Bronchial epithelial cell (primary cell): ENCODE data around the gene OLFM2. TPM values are rescaled to one million over a fixed set of nuclear protein-coding genes. Genes with fewer than 3 reads are reported as not detected.
"Not testable (repeated sequence)": the region's sequence is repeated elsewhere in the genome, so short reads cannot be mapped to it uniquely, and the experiment has no call there.

Source experiments
- DNase-seq: peaks from one replicate; pipeline ENCODE4 v3.0.0-alpha.2; 2010; ENCODE audit warnings: low read depth
- FAIRE-seq: peaks from 2 replicates; lab custom pipeline; 2011; peaks lifted over from hg19 to GRCh38; lab: Jason Lieb, UNC
- H3K27me3 ChIP-seq: 2 replicates; pipeline ENCODE4 v1.5.1; 2011; ENCODE audit warnings: low read length; ENCODE audit not compliant: control insufficient read depth, insufficient read depth
- H3K36me3 ChIP-seq: 2 replicates; pipeline ENCODE4 v1.5.1; 2011; ENCODE audit warnings: low read length; ENCODE audit not compliant: control insufficient read depth, insufficient read depth
- H3K4me3 ChIP-seq: 2 replicates; pipeline ENCODE4 v1.5.1; 2011; ENCODE audit warnings: mild to moderate bottlenecking, low read depth, low read length, control low read depth
- total RNA-seq: library from RNA; depleted of rRNA; stranded (reverse); fragments of >200 nt; gene quantifications from 2 replicates; pipeline ENCODE4 v1.2.1, GENCODE V29; 2014
- TF ChIP-seq, protein P1 (sequence below): IDR thresholded peaks from 2 replicates; pipeline ENCODE4 v1.5.1; 2011; ENCODE audit warnings: mild to moderate bottlenecking, moderate library complexity, low read length, control low read depth, inconsistent platforms; ENCODE audit not compliant: insufficient read depth, severe bottlenecking

Gene OLFM2
- total RNA-seq, 1 donor from 2014 or later = under 0.01 TPM

DNA sequence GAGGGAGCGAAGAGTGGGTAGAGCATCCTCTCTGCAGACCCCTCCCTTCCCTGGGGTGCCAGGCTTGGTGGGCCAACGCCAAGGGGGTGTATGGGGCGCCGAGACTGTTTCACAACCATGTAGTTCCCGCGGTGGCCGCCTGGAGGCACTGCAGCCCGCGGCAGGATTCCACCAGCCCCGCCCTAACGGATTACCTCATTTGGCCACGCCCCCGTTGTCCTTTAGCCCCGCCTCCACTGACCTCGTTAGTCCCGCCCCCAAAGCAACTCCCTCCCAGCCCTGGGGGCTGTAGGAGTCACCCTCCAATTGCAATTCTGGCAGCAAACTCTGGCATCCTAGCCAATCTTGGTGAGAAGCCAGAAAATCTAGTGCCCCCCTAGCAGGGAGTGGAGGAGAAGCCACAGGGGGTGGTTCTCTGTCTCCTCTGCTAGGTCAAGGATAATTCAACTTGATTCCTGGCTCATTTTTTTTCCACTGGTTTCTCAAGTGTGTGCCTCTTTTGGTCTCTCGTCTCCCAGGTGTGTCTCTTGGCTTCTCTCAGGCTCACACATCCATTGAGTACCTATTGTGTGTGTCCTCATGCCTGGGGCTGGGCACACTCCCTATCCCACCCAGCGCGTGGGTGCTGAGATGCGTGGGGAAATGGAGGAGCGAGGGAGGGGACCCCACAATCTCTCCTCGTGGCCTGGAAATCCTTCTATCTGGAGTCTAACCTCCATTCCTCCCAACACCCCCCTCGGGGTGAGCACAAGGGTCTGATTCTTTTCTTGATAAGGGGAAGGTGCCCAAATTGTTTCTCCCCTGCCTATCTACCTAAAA, 2.0 kb downstream of the OLFM2 start:
- FAIRE-seq (no peak), DNase-seq (peak; percentile 58)
- TF ChIP-seq, protein P1, sequence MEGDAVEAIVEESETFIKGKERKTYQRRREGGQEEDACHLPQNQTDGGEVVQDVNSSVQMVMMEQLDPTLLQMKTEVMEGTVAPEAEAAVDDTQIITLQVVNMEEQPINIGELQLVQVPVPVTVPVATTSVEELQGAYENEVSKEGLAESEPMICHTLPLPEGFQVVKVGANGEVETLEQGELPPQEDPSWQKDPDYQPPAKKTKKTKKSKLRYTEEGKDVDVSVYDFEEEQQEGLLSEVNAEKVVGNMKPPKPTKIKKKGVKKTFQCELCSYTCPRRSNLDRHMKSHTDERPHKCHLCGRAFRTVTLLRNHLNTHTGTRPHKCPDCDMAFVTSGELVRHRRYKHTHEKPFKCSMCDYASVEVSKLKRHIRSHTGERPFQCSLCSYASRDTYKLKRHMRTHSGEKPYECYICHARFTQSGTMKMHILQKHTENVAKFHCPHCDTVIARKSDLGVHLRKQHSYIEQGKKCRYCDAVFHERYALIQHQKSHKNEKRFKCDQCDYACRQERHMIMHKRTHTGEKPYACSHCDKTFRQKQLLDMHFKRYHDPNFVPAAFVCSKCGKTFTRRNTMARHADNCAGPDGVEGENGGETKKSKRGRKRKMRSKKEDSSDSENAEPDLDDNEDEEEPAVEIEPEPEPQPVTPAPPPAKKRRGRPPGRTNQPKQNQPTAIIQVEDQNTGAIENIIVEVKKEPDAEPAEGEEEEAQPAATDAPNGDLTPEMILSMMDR = peak; percentile 97
- H3K27me3 ChIP-seq = peaks cover 10% of the 10 kb centered on the region
- no peaks in the 10 kb centered on the region for H3K36me3 ChIP-seq
- H3K4me3 ChIP-seq = no peak overlapping the region

DNA sequence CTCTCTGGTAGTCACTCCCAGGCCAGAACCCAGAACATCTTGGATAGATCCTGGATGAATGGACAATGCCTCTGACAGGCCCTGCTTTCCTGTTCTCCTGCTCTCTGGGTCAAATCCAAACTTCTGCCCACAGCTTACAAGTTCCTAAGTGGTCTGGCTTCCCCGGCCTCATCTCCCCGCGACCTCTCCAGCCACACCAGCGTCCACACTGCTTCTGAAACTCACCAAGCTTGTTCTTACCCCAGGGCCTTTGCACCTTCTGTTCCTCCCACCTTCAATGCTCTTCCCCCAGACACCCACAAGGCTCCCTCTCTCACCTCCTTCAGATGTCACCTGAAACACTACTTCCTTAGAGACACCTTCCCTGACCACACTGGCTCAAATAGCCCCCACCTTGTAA, 3.5 kb downstream of the OLFM2 start:
- FAIRE-seq (no peak), DNase-seq (no peak)
- H3K27me3 ChIP-seq = peaks cover 10% of the 10 kb centered on the region
- TF ChIP-seq, protein P1 = no peak
- H3K36me3 ChIP-seq = no peaks in the 10 kb centered on the region
- no peak overlapping the region for H3K4me3 ChIP-seq

DNA sequence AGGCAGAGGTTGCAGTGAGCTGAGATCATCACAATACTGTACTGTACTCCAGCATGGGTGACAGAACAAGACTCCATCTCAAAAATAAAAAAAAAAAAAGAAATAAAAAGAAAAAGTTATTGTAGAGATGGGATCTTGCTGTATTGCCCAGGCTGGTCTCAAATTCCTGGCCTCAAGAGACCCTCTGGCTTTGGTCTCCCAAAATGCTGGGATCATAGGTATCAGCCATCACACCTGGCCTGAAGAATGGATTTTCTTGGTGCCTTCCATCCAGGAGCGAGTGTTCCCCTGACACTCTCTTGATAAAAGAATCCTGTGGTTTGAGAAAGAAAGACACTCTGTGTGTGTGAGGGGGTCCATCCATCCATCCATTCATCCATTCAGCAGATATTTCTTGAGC, 4.7 kb downstream of the OLFM2 start:
- no peak for DNase-seq
- no peak for FAIRE-seq
- Histone ChIP-seq H3K4me3 (no peak overlapping the region), H3K27me3 (peaks cover 6% of the 10 kb centered on the region), H3K36me3 (no peaks in the 10 kb centered on the region)
- TF ChIP-seq, protein P1 = no peak

DNA sequence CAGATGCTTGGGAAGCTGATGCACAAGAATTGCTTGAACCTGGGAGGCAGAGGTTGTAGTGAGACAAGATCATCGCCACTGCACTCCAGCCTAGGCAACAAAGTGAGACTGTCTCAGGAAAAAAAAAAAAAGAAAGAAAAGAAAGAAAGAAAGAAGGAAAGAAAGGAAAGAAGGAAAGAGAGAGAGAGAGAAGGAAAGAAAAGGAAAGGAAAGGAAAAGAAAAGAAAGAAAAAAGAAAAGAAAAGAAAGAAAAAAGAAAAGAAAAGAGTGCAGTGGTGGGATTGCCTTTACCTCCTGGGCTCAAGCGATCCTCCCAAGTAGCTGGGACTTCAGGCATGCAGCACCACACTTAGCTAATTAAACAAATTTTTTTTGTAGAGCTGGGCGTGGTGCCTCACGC, 12.9 kb downstream of the OLFM2 start:
- Histone ChIP-seq H3K4me3 (no peak overlapping the region), H3K27me3 (no peaks in the 10 kb centered on the region), H3K36me3 (no peaks in the 10 kb centered on the region)
- TF ChIP-seq, protein P1 = no peak
- no peak for DNase-seq
- no peak for FAIRE-seq

DNA sequence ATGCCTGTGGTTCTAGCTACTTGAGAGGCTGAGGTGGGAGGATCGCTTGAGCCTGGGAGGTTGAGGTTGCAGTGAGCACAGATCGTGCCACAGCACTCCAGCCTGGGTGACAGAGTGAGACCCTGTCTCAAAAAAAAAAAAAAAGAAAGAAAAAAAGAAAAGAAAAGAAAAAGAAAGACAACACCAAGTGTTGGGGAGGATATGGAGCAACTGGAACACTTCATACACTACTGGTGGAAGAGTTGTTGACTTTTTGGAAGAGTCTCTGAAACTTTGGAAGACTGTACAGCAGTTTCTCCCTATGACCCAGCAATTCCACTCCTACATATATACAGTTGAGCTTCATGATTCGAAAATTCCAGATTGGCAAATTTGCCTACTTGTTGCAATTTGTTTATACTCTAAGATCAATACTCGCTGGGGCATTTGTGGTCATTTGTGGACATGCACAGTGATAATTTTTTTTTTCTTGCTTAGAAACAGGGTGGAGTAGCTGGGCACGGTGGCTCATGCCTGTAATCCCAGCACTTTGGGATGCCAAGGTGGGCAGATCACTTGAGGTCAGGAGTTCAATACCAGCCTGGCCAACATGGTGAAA, 13.4 kb downstream of the OLFM2 start:
- not testable (repeated sequence) for H3K4me3 ChIP-seq, H3K27me3 ChIP-seq, FAIRE-seq, H3K36me3 ChIP-seq, DNase-seq

DNA sequence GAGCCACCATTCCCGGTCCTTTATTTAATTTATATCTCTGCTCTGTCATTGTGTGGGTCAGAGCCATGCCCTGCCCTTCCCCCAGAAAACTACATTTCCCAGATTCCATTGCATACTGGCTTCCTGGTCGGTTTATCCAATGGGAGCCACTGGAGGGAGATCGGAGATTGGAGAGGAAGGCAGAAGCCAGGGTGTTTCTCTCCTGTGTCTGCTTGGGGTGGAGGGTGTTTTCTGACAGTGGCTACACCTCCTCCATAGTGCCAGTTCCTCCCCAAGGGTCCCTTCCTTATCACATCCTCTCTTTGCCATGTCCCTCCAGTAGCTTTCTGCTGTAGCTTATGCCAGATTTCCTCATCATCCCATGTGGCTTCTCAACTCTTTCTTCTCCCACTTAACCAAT, 19.0 kb downstream of the OLFM2 start:
- Histone ChIP-seq H3K36me3 (no peaks in the 10 kb centered on the region), H3K27me3 (peaks cover 2% of the 10 kb centered on the region), H3K4me3 (no peak overlapping the region)
- FAIRE-seq (peak; percentile 83), DNase-seq (peak; percentile 46)
- TF ChIP-seq, protein P1 = no peak
